Mammary epithelial cell (primary cell): ENCODE measurements around the gene MPP3.

Experiments used
- CTCF ChIP-seq, 2 donors: IDR thresholded peaks in 1 of 2; conservative IDR thresholded peaks in 1 of 2; 2 replicates each; pipeline ENCODE4 v1.5.1; 2011 to 2012; ENCODE audit warnings: inconsistent platforms in 2 of 2, low read length in 2 of 2, mild to moderate bottlenecking in 2 of 2, control low read depth in 1 of 2, low read depth in 1 of 2; ENCODE audit not compliant: insufficient read depth in 1 of 2; ENCODE audit errors: extremely low read depth in 1 of 2
- EZH2 ChIP-seq: IDR thresholded peaks from 2 replicates; pipeline ENCODE4 v1.6.1; 2012; ENCODE audit warnings: low read length, inconsistent platforms, borderline replicate concordance

- TF ChIP-seq CTCF (conservative IDR thresholded peaks at IDR 0.05 in 1 of 2, IDR thresholded peaks at IDR 0.05 in 1 of 2; ENCODE audit: extremely low read depth in 1 of 2, insufficient read depth in 1 of 2, low read depth in 1 of 2, low read length in 2 of 2): no peak
- no peak for TF ChIP-seq EZH2
Measured at GRCh38 chr17:43845766-43846165, 12.8 kb upstream of the MPP3 start.
